ENCODE data around the gene PPFIBP2.

PPFIBP2 gene

DNA sequence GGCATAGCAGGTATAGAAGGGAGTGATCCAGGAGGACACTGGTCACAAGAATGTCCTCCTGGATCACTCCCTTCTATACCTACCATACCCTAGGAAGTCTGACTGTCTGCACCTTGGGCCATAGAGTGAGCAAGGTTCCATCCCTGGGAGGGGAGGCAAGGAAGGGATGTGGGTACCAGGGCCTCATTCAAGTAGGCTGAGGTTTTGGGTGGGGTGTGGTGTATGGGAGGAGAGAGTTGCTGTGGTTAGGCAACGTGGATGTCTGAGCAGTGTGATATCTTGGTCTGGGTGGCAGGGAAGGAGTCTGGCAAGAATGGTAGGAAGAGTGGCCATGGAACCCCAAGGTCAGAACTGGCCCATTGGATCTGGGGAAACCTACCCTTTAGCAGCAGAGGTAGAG lies 13.2 kb downstream of the PPFIBP2 start:
- no peak for DNase-seq (ENCODE audit: low spot score)

DNA sequence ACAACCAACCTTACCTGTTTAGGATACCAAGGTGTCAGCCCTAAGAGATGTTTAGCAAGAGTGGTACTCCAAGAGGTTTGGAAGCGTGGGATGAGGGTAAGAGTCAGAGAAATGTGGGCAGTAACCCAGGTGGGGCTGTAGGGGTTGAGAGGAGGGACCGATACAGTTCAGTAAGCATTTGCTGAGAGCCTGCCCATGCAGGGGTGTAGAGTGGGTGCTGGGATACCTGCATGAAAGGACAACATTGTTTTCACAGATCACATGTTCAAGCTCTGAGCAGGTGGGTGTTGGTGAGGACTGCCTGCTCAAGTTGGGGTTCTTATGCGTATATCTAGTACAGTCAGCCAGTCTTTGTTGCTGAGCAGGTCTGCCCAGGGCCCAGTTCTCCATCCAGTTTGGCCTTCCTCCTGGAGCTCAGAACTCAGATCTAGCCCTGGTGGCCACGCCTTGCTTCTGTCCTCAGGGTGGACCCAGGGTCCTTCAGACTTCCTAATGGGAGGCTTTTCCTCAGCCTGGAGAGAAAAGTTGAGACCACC lies 14.8 kb downstream of the PPFIBP2 start:
- DNase-seq (ENCODE audit: low spot score), result no peak

DNA sequence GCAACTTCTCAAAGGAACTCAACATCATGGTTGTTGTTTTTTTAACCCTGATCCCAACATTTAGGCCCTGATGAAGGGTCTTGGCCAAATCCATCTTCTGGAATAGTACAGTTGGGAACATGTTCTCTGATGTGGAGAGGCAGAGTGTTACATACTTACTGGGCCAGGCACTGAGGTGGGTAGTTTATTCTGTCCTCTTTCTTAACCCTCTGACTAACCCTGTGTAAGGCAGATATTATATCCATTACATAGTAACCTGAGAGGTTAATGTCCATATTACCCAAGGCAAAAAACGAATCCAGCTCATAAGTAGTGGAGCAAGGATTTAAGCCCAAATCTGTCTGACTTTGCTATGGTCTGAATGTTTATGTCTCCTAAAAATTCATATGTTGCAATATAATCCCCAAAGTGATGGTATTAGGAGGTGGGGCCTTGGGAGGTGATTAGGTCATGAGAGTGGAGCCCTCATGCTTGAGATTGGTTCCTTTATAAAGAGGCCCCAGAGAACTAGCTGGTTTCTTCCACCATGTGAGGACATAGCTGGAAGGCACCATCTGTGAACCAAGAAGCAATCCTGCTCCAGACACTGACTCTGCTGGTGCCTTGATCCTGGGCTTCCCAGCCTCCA lies 16.3 kb downstream of the PPFIBP2 start:
- no peak for DNase-seq (ENCODE audit: low spot score)

DNA sequence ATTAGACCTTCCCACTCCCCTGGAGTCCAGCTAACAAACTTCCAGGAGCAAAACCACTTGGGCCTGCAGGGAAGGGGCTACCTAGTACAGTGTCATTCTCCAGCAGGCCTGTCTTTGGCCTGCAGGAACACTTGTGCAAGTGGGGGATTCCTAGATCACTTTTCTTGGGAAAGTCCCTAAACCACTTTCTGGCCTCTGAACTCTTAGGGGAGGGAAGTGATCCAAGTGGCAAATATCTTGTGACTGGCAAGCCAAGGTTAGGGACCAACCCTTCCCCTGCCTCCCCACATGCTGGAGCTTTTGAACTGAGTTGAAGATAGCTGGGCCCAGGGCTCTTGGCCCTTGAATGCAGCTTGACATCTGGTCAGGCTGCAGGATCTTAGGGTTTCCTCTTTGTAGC lies 17.2 kb downstream of the PPFIBP2 start:
- no peak for DNase-seq (ENCODE audit: low spot score)

DNA sequence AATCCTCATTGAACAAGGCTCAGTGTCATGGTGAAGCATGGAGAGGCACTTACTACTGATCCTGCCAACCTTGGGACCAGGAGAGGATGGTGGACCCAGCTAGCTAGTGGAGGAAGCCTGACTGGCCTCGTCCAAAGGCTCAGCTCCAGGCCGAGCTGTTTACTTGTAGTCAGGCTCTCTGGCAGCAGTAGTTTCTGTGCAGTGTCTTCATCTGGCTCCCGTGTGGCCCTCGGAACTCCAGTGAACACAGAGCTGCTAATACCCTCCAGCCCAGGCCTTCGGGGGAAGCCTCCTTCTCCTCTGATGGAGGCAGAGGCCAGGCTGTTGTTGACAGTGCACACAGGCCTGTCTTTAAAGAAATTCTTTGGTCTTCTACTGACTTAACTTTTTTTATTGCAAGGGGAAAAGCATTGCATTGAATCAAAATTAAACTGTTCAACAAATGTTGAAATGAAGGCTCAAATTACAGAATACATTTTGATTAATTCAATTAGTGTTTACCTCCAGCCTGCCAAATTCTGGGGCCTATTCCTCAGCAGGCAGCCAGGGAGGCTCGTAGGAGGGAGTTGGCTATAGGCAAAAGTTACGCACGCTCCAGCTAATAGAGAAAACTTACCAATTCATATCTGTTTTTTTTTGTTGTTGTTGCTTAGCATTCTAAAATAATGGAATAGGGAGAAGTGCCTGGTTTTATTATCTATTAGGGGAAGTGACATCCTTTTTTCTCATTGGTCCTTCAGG lies 18.8 kb downstream of the PPFIBP2 start:
- DNase-seq (ENCODE audit: low spot score), result no peak

DNA sequence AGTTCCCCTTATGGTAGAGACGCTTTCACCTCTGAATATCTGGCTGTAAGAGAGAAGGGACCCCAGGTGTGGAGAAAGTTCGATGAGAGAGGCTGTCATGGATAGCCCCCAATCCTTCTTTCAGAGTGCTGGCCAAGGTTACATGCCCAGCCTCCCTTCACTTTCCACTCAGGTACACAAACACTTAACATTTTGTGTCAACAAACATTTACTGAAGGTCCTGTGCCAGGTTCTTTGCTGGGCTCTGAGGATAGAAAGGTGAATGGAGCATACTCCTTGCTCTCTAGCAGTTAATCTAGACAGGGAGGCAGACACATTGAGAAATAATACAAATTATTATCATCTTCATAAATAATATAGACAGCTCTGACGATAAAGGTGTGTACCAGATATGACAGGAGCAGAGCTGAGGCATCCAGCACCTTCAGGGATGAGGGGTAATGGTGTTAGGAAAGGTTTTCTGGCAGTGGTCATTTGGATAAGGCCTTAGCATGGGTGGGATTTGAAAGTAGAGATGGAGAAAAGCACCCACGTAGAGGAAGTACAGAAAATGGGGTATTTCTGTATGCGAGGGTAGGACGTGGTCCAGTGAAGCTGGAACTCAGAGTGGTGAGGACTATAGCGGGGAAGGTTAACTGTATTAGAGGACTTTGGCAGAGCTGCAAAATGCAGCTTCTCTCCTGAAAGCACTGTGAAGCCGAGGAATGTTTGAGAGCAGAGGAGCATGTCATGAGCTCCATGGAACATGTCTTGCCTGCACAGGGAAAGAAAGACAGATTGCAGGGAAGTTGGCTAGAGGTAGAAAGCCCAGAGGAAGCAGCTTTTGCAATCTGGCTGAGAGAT lies 19.6 kb downstream of the PPFIBP2 start:
- DNase-seq (ENCODE audit: low spot score), result no peak

DNA sequence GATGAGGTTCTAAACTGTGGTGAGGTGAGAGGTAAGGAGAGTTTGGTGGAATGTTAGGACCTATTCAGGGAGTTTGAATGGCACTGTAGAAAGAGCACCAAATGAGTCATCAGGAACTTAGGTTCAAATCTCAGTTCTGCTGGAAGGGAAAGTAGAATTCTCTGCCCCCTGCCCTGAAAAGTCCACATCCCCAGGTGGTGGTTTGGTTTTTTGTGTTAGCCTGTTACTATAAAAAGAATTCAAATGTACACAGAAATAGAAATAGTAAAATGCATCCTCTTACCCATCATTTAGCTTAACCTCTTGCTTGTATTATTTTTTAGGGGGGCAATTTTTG lies 20.2 kb downstream of the PPFIBP2 start:
- no peak for DNase-seq (ENCODE audit: low spot score)

DNA sequence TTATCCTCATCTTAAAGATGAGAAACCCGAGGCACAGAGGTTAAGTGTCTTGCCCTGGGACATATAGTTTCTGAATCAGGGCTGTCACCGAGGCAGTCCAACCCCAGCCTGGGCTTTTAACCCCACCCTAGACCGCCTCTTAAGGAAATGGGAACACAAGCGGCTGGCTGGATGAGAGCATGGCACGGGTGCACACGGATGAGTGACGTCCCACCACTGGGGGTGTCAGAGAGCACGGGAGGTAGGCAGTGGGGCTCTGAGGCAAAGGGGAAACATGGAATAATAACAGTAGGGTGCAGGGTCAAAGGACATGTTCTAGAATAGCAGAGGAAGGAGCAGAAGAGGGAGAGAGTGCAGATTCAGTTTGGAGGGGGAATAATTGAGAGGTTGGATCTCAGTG lies 22.3 kb downstream of the PPFIBP2 start:
- DNase-seq (ENCODE audit: low spot score), result no peak

DNA sequence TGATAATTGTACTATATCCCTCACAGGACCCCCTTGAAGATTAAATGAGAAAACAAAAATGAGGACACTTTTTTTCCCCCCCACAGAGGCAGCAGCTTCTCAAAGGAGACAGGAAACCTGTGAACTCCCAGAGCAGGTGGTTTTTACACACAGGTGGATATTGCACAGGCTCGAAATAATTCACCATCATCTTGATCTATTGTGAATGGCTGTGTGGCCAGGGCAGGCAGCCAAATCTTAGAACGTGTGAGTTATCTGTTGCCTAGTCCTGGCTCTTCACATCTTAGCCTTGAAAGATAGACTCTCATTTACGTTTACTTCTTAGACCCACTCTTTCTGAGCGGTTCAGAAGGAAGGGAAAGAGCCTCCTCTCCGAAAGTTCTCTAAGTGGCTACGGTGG lies 23.5 kb downstream of the PPFIBP2 start:
- DNase-seq (ENCODE audit: low spot score), result no peak

DNA sequence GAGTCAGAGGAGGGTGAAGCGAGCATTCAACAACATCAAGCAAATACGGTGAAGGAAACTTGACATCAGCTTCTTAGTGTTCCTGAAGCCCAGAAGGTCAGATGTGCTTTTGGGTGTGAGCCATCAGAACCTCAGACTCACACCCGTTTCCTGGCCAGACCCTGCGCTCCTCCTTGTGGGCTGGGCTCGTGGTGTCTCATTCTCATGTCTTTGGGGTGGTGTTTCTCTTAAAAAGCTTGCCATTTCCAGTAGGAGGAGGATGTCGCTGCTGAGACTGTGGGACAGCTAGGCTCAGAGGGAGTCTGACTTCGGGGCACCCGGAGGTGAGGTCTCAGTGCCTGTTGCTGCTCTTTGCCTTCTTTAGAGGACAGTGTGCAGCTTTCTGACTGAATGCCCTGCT lies 24.2 kb downstream of the PPFIBP2 start:
- no peak for DNase-seq (ENCODE audit: low spot score)

DNA sequence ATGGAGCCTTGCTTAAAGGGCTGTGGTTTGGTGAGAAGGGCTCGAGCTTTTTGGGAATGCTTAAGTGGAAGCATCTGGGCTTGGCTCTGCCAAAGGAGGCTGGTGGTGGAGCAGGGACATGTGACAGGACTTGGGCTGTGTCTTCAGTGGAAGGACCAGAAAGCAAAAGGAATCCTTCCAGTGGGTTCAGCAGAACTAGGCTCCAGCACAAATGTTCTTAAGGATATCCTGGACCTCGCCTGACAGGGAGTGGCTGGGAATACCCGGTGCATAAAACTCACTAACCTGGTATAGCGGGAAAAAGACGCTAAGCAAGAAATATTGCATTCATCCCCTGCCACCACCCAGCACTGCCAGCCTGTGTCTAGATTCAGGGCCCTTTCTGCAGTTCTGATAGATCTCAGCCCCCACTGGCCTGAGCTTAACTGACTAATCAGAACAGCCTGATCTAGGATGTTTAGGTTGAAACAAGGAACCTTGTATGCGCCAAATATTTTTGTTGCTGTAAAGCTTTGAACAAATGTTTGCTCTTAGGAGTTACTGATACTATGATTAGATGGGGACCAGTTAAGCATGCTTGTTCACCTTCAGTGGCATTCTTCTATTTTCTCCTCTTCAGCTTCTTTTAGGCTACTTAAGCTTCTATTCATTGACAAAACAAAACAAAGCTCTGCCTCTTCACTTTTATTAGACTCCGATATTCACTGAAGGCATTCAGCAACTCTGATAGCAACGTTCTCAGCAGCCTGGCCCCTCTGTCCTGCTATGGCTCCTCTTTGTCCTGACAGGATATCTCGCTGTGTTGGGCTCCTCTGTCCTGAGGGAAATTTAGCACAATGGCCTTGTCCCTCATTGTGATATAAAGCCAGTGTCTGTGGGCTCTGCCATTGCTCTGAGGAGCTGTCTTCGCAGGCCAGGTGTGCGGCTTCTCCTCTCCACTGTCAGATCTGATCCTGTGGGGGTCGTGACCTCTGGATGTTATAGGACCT lies 25.0 kb downstream of the PPFIBP2 start:
- no peak for DNase-seq (ENCODE audit: low spot score)

DNA sequence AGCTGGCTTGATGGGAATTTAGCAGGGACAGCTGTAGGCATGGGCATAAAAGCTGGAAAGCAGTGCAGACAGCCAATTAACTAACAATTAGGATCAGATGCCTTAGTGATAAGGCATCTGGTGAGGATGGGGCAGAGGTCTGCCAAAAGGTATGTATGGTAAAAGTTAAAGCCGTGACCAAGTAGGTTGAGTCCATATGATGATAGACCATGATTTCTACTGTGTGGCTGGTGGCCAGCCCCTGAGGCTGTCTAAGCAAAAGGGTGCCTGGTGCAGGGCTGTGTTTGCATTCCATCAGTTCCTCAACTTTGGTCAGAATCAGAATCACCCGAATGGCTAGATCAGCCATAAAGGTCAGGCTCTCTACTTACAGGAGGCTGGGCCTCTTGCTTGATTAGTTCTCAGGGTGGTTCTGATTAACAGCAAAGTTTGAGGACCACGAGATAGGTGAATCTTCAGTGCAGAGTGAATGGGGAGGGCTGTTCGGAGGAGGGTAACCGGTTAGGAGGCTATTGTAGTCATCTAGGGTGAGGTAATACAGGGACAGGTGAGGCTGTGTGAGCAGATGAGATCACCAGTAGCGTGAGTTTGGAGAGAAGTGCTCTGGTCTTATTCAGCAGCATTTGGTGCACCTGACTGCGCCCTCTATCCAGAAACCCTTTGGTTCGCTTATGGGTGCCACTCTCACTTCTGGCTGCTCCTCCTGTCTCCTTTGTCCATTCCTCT lies 27.2 kb downstream of the PPFIBP2 start:
- no peak for DNase-seq (ENCODE audit: low spot score)

DNA sequence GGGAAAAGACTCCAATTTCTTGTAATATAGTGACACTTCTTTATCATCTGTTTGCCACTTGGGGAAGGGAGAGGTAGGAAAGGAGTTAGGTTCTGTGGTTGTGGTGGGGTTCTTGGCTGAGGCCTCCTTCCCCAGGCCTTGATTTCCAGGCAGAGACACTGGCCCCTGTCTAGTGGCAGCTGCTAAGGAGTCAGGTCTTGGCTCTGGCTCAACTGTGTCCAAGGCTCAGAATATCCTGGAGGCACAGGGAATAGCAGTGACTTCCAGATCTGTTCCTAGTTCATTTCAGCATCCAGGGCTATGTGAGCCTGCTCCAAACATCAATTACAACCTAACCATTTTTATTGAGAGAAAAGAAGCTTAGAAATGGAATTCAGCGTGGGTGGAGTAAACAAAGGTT lies 29.5 kb downstream of the PPFIBP2 start:
- DNase-seq (ENCODE audit: low spot score), result no peak

DNA sequence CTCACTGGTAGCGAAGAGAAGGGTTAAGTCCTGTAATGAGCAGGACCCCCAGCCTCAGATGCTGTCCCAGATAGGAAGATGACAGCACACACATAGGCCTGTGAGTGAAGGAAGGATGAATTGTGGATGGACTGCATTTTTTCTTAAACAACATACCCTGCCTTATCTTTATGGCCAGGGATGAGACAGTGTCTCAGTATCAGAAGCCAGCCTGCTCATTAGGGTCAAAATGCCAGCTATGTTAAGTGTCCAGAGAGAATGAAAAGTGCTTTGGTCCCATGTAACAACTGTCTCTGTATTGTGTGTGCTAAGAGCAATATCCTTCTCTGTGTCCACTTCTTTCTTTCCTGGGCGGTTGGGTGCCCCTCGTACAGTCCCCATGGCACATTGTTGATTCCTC lies 30.2 kb downstream of the PPFIBP2 start:
- DNase-seq (ENCODE audit: low spot score), result no peak

DNA sequence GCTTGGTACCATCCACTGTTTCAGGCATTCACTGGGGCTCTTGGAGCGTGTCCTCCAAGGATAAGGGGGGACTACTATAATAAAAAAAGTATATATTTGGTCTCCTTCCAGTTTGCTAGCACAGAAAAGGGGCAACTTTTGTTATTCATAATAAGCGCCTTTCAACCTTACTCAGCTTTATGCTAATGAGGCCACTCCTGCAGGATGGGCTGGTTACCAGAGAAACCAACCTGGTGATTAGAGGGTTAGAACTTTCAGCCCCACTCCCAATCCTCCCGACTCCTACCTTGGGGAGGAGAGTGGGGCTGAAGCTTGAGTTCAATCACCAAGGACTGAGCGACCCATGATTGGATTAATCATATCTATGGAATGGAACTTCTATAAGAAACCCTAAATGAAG lies 31.8 kb downstream of the PPFIBP2 start:
- DNase-seq (ENCODE audit: low spot score), result no peak

DNA sequence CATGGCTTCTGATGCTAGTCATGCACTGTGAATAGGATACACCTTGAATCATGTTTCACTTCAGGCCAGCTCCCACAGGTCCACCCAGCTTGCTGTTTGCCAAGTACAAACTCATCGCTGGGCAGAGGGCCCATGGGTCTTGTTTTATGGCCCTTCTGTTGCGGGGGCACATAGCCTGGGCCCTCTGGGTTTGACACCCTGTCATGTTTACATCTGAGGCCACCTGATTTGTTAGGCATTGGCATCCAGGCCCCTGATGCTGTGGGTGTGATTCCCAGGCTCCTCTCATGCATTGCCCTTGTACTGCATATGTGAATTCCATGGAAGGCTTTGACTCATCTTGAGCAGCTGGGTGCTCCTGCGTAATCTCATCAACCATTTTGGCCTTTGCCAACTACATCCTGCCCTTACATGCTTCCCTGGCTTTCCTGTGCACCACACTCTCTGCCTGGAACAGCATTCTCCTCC lies 32.6 kb downstream of the PPFIBP2 start:
- DNase-seq (ENCODE audit: low spot score), result no peak

DNA sequence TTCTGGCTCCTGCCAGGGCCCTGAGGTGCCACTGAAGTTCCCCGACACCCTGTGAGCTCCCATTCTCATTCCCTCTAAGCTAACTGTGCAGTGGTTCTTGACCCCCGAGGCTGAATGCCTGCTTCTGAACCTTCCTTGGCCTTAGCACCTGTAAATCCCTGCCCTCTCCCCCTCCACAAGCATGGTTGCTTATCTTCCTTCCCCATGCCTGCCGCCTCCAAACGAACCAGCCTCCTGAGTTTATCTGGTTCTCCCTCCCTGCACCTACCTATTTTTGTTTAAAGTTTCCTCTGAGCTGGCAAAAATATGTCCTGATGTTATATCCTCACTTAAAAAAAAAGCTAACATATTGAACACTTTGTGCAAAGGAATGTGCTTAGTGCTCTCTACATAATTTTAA lies 33.9 kb downstream of the PPFIBP2 start:
- no peak for DNase-seq (ENCODE audit: low spot score)

DNA sequence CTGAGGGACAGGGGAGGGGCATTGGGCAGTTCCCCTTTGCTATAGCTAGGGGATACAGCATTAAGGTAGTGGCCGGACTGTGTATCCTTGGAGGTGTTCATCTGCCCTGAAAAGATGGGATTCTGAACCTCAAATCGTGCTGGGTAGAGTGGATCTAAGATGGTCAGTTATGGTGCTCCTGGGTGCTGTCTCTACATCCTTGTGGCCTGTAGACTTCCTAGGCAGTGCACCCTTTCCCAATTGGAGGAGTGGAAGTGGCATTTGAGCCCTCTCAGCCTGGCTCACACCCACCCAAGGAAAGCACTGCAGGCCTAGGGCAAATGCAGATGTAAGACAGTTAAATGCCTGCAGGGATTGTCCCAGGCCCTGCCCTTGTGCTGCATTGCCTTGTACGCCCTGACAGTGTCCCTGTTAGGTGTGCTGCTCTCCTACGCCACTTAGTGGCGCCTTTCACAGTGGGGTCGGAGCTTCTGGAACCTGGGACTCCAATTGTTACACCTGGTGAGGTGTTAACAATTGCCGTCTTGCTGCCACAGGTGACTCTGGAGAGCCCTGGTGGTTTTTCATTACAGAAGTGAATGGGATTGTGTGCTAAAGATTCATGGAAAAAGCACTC lies 35.0 kb downstream of the PPFIBP2 start:
- no peak for DNase-seq (ENCODE audit: low spot score)

DNA sequence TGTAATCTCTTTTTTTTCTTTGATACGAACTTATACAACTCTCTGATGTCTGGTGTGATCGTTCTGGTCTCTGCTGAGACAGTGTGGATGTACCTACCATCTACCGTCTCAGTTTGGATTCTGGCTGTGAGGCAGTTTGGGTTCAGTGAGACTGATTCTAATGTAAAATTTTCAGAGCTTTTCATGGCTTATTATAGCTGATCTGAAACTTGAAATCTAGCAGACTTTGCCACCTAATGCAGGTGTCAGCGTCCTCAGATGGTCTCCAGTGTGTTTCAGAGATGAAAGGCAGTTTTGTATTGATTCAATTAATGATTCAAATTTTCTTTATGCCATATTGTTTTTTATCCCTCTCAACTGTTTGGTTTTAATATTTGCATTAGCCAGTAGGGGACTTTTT lies 35.9 kb downstream of the PPFIBP2 start:
- DNase-seq (ENCODE audit: low spot score), result no peak

DNA sequence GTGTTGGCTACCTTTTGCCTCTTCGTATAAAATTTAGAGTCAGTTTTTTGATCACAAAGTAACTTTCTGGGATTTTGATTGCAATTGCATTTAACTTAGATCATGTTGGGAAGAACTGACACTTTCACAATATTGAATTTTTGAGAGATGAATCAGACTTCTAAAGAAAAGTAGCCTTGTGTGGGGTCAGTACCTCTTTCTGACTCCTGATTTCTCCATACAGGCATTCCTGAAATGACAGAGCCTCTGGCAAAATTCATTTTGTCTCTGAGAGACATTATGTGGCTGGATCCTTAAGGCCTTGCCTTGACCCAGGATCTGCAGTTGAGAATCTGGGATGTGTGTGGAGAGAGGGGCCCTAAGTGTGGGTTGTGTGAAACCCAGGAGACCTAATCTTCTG lies 37.8 kb downstream of the PPFIBP2 start:
- DNase-seq (ENCODE audit: low spot score), result peak; percentile 38

DNA sequence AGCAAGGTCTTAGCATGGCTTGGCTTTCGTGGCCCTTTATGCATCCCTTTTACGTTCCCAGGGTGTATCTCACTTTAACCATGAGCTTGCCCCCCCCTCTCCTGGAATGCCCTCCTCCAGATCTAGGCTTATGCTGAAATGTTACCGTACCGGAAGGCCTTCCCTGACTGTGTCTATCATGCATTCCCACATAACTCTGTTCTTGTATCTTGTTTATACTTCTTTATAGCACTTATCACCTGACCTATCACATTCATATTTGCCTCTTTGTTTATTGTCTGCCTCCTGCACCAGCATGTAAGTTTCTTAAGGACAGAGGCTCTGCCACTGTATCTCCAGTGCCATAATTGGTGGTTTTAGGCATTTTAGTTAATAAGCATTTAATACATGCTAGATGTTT lies 38.9 kb downstream of the PPFIBP2 start:
- DNase-seq (ENCODE audit: low spot score), result no peak
